GM12801 (cell line): ENCODE measurements around the gene RNF2.

Source experiments
- TF ChIP-seq, protein P1 (sequence below): IDR thresholded peaks from one replicate; pipeline ENCODE4 v1.5.1; 2011; ENCODE audit warnings: control low read depth; ENCODE audit not compliant: insufficient read length; ENCODE audit errors: extremely low read depth

RNF2 gene

DNA sequence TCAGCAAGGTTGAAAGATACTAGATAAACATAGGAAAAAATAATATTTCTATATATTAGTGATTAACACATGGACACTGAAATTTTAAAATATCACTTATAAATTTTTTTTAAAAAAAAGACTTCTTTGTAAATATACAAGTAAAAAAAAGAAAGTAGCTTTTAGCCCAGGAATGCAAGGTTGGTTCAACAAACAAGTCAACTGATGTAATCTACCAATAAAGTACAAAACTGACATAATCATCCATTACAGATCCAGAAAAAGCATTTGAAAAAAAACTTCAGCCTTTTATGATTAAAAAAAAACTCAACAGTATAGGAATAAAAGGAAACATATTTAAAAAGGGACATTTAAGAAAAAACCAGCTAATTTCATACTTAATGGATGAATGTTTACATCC lies 63.0 kb downstream of the RNF2 start:
- TF ChIP-seq, protein P1, sequence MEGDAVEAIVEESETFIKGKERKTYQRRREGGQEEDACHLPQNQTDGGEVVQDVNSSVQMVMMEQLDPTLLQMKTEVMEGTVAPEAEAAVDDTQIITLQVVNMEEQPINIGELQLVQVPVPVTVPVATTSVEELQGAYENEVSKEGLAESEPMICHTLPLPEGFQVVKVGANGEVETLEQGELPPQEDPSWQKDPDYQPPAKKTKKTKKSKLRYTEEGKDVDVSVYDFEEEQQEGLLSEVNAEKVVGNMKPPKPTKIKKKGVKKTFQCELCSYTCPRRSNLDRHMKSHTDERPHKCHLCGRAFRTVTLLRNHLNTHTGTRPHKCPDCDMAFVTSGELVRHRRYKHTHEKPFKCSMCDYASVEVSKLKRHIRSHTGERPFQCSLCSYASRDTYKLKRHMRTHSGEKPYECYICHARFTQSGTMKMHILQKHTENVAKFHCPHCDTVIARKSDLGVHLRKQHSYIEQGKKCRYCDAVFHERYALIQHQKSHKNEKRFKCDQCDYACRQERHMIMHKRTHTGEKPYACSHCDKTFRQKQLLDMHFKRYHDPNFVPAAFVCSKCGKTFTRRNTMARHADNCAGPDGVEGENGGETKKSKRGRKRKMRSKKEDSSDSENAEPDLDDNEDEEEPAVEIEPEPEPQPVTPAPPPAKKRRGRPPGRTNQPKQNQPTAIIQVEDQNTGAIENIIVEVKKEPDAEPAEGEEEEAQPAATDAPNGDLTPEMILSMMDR: no peak

DNA sequence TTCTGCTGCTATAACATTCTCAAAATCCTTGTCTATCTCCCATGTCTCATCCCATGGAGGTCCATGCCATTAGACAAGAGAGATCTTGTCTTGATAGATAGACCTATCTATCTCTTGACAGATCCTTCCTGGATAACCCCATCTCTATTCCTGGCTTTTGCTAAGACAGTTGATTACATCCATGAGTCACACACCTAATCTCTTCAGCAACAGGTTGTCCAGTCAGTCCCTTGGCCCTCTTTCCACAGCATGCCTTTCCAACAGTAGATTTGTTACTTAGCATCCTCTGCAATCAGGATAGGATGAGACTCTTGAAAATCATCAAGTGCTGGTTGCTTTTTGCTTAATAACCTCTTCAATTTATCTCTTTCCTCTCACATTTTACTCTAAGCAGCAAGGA lies 64.8 kb downstream of the RNF2 start:
- TF ChIP-seq, protein P1: no peak

DNA sequence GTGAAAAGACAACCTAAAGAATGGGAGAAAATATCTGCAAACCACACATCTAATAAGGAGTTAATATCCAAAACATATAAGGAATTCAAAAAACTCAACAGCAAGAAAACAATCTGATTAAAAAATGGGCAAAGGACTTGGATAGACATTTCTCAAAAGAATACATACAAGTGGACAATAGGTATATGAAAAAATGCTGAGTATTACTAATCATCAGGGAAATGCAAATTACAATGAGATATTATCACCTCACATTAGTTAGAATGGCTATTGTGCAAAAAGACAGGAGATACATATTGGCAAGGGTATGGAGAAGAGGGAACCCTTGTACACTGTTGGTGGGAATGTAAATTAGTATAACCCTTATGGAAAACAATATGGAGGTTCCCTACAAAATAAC lies 66.5 kb downstream of the RNF2 start:
- TF ChIP-seq, protein P1: no peak

DNA sequence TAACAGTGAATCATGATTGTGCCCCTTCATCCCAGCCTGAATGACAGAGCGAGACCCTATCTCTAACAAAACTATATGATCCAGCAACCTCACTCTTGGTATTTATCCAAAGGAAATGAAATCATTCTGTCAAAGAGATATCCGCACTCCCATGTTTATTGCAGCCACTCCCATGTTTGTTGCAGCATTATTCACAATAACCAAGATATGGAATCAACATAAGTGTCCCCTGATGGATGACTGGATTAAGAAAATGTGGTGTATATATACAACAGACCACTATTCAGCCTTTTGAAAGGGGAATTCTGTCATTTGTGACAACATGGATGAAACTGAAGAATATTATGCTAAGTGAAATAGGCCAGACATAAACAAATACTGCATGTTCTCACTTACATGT lies 67.0 kb downstream of the RNF2 start:
- TF ChIP-seq, protein P1: no peak

DNA sequence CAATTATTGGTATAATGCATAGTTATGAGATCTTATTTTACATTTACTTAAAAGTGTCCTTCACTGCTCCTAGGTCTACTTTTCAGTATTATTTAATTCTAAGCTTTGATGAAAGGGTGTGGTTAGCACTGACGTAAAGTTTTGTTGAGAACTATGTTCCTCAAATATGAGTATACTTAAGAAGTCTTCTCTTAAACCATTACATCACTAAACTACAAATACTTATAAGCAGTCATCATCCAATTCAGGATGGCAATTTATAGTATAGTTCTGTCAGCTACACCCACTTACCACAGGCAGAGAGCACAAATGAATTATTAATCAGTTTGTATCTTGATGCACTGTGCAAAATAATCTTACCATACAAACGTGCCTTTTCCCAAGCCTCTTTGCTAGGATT lies 84.3 kb downstream of the RNF2 start:
- TF ChIP-seq, protein P1: no peak

DNA sequence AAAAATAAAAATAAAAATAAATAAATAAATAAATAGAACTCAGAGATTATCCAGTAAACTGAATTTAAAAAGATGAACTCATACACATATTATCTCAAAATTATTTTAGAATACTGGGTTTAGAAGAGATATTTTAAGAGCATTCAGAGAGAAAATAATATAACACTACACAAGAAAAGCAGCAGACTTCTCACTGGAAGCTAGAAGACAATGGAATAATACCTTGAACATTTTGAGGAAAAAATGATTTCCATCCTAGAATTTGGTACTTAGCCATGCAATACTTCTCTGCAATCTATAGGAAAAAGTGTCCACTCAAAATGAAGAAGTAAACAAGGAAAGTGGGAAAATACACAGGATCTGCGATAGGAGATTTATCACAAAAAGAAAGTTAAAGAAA lies 87.2 kb downstream of the RNF2 start:
- TF ChIP-seq, protein P1: no peak

DNA sequence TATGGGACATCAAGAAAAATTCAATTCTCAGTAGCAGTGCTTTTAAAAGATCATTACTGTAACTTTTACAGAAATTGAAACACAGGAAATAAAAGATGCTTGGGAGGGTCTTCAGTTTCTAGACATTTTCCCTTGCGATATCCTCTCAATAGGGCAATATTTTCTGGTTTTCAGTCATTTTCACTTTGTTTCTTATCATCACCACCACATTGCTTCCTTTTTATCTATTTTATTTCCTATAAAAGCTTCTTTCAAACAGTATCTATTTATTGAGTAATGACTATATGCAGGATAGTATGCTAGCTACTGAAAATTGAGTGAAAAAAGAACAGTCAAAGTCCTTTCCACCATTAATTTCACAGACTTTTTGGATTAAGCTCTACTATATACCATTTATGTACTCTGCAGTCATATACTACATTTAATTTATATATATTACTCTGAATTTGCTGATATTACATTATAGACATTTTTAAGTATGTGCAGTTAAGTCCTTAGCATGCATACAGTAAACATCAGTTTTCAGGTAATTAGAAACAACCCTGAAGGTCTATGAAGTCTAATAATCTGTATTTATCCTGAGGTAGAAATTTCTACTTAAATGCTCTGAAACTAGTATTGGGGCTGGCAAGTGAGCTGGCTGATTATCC lies 92.7 kb downstream of the RNF2 start:
- TF ChIP-seq, protein P1: no peak
